ENCODE measurements around the gene CHCHD5. TPM values are rescaled to one million over a fixed set of nuclear protein-coding genes. Genes with fewer than 3 reads are reported as not detected.

The CHCHD5 gene
- total and polyA plus RNA-seq, 2 experiments from 2014 or later = 34.9 to 74.4 TPM

DNA sequence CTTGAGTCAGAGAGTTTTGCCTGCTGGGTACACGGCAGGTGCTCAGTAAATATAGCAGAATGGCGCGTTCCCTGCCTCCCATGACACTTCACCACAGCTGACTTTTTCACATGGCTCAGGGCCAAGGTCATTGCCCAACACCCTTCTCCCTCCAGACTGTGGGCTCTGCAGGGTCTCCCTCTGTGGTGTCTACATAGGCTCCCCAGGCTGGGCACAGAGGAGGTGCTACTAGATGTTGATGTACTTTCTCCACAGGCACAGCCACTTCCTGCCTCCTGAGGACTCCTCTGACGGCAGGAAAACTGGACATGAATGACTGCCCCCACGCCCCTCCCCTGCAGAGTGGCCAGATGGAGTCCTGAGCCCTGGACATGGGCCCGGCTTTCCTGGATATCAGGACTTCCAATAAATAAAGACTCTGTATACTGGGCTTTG, 4.2 kb downstream of the CHCHD5 start:
- no peak overlapping the region for H3K4me3 ChIP-seq
- no peaks in the 10 kb centered on the region for H3K9me3 ChIP-seq (ENCODE audit: low read depth)
- TF ChIP-seq, protein P1, sequence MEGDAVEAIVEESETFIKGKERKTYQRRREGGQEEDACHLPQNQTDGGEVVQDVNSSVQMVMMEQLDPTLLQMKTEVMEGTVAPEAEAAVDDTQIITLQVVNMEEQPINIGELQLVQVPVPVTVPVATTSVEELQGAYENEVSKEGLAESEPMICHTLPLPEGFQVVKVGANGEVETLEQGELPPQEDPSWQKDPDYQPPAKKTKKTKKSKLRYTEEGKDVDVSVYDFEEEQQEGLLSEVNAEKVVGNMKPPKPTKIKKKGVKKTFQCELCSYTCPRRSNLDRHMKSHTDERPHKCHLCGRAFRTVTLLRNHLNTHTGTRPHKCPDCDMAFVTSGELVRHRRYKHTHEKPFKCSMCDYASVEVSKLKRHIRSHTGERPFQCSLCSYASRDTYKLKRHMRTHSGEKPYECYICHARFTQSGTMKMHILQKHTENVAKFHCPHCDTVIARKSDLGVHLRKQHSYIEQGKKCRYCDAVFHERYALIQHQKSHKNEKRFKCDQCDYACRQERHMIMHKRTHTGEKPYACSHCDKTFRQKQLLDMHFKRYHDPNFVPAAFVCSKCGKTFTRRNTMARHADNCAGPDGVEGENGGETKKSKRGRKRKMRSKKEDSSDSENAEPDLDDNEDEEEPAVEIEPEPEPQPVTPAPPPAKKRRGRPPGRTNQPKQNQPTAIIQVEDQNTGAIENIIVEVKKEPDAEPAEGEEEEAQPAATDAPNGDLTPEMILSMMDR (IDR thresholded peaks at IDR 0.05; ENCODE audit: low read depth, low read length) = no peak
- peaks cover 7% of the 10 kb centered on the region for H3K4me1 ChIP-seq (ENCODE audit: low read depth)
- peak in 1 of 2 donors; percentile 31 for DNase-seq (ENCODE audit: low read depth in 1 of 2, low spot score in 1 of 2)
- H3K36me3 ChIP-seq = no peaks in the 10 kb centered on the region
- no peaks in the 10 kb centered on the region for H3K27me3 ChIP-seq
- no peak overlapping the region for H3K27ac ChIP-seq

DNA sequence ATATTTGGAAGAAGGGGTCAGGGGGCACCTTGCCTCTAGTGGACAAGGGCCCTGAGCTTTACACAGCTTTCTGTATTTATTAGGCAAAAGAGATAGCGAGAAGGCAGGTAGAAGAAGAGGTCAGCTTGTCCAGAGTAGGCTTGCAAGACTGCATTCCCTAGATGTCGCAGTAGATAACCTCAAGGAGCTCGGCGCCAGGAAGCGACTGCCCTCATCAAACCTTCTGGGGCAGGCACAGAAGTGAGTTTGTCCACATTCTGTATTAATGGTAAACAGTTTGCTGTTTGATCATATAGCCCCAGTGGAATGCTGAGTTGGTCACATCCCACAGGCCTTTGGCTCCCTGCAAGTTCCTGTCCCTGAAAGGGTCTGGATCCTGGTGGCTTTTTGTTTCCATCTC, 7.0 kb downstream of the CHCHD5 start:
- no peak overlapping the region for H3K4me3 ChIP-seq
- no peaks in the 10 kb centered on the region for H3K4me1 ChIP-seq (ENCODE audit: low read depth)
- H3K27ac ChIP-seq = no peak overlapping the region
- DNase-seq (ENCODE audit: low read depth in 1 of 2, low spot score in 1 of 2) = no peak
- H3K9me3 ChIP-seq (ENCODE audit: low read depth) = no peaks in the 10 kb centered on the region
- no peaks in the 10 kb centered on the region for H3K36me3 ChIP-seq
- TF ChIP-seq, protein P1 (IDR thresholded peaks at IDR 0.05; ENCODE audit: low read depth, low read length) = no peak
- no peaks in the 10 kb centered on the region for H3K27me3 ChIP-seq

DNA sequence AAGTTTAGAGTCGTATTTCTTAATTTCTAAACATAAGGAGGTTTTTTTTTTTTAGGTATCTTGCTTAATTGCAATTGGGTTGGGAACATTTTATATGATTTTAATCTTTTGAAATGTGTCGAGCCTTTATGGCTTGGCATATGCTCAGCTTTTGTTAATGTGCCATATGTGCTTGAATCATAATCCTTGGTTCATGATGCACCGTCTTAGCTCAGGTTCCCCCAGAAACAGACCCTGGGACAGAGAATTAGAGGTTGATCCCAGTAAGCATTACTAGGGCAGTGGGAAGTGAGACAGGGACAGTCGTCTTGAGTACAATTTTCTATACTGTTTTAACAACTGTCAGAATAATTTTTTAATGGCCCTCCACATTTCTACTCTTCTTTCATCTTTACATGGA, 9.3 kb downstream of the CHCHD5 start:
- no peak overlapping the region for H3K4me3 ChIP-seq
- no peaks in the 10 kb centered on the region for H3K9me3 ChIP-seq (ENCODE audit: low read depth)
- TF ChIP-seq, protein P1 (IDR thresholded peaks at IDR 0.05; ENCODE audit: low read depth, low read length) = no peak

DNA sequence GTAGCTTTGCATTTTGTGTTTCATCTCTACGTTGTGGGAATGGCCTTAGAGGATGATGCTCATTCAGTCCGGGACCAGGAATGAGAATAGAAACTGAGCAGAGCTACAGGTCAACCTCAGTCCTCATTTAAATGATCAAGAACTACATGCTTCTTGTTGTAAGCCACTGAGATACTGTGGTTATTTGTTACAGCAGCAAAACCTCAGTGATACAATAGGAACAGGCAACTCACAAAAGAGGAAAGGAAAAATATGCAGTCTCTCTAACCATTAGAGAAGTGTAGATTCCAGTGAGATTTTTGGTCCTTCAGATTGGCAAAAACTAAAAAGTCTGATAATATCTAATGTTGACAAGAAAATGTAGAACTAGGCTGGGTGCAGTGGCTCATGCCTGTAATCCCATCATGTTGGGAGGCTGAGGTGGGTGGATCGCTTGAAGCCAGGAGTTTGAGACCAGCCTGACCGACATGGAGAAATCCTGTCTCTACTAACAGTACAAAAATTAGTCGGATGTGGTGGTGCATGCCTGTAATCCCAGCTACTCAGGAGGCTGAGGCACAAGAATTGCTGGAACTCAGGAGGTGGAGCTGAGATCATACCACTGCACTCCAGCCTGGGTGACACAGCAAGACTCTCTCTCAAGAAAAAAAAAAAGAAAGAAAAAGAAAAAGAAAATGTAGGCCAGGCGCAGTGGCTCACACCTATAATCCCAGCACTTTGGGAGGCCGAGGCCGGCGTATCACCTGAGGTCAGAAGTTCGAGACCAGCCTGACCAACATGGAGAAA, 13.3 kb downstream of the CHCHD5 start:
- TF ChIP-seq, protein P1 (IDR thresholded peaks at IDR 0.05; ENCODE audit: low read depth, low read length) = no peak
- no peaks in the 10 kb centered on the region for H3K9me3 ChIP-seq (ENCODE audit: low read depth)
- H3K27me3 ChIP-seq = no peaks in the 10 kb centered on the region
- H3K36me3 ChIP-seq = no peaks in the 10 kb centered on the region
- H3K27ac ChIP-seq = no peak overlapping the region
- DNase-seq (ENCODE audit: low read depth in 1 of 2, low spot score in 1 of 2) = no peak
- H3K4me1 ChIP-seq (ENCODE audit: low read depth) = no peaks in the 10 kb centered on the region
- H3K4me3 ChIP-seq = no peak overlapping the region

More for the DNA sequence above, 9.3 kb downstream of the CHCHD5 start:
- H3K36me3 ChIP-seq = no peaks in the 10 kb centered on the region
- DNase-seq (ENCODE audit: low read depth in 1 of 2, low spot score in 1 of 2) = no peak
- no peaks in the 10 kb centered on the region for H3K4me1 ChIP-seq (ENCODE audit: low read depth)
- no peaks in the 10 kb centered on the region for H3K27me3 ChIP-seq
- H3K27ac ChIP-seq = no peak overlapping the region

DNA sequence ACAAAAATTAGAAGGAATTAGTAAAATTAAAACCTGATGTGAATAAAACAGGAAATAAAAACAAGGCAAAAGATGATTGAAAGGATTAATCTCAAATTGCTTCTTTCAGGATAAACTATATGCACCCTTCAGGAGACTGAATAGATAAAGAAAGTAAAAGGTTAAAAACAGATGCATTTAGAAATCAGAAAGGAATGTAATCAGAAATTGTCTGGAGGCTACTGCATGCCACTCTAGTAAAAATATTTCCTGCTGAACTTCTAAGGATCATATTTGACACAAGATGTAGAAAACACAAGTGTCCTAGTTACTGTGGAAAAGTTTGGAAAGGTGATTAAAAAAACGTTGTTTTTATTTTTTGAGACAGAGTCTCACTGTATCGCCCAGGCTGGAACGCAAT, 16.2 kb downstream of the CHCHD5 start:
- Histone ChIP-seq H3K9me3 (ENCODE audit: low read depth) (no peaks in the 10 kb centered on the region), H3K36me3 (no peaks in the 10 kb centered on the region), H3K4me1 (ENCODE audit: low read depth) (no peaks in the 10 kb centered on the region), H3K4me3 (no peak overlapping the region), H3K27ac (no peak overlapping the region), H3K27me3 (no peaks in the 10 kb centered on the region)
- TF ChIP-seq, protein P1 (IDR thresholded peaks at IDR 0.05; ENCODE audit: low read depth, low read length) = no peak
- no peak for DNase-seq (ENCODE audit: low read depth in 1 of 2, low spot score in 1 of 2)
